ENCODE measurements around the gene HRH3.

The HRH3 gene

DNA sequence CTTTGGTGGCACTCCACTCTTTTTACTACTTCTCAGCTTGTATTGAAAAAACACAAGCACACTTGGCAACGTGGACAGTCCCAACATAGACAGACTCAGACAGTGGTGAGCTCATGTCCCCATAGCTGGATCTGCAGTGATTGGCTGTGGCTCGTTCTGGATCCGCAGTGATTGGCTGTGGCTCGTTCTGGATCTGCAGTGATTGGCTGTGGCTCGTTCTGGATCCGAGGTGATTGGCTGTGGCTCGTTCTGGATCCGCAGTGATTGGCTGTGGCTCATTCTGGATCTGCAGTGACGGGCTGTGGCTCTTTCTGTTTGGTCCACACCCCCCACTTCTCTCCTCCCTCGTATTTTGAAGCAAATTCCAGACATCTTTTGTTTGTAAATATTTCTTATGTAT, 46.3 kb upstream of the HRH3 start:
- Histone ChIP-seq H3K4me1 (ENCODE audit: insufficient read depth, low read length, severe bottlenecking) (no peaks in the 10 kb centered on the region), H3F3A (ENCODE audit: insufficient read depth, low read length) (no peaks in the 10 kb centered on the region), H3K4me3 (ENCODE audit: low read depth, low read length, poor library complexity, severe bottlenecking) (no peak overlapping the region), H3K27me3 (ENCODE audit: insufficient read depth, low read length) (no peaks in the 10 kb centered on the region), H3K36me3 (ENCODE audit: insufficient read depth, low read length) (peaks cover 43% of the 10 kb centered on the region), H3K9me2 (ENCODE audit: low read depth, low read length) (no peaks in the 10 kb centered on the region), H3K9ac (ENCODE audit: low read length) (no peak overlapping the region), H4K20me1 (ENCODE audit: insufficient read depth, low read length) (no peaks in the 10 kb centered on the region), H3K27ac (ENCODE audit: low read depth, low read length, poor library complexity, severe bottlenecking) (no peak overlapping the region), H3K9me3 (ENCODE audit: low read length) (peaks cover 3% of the 10 kb centered on the region; the same call in 1 of the 2 replicates), H2AFZ (ENCODE audit: low read length) (no peak overlapping the region), H3K79me2 (ENCODE audit: insufficient read depth, low read length) (no peaks in the 10 kb centered on the region), H3K4me2 (ENCODE audit: low read length) (no peak overlapping the region)
- no peak for TF ChIP-seq EZH2 (IDR thresholded peaks at IDR 0.05; ENCODE audit: borderline replicate concordance, low read length)
- TF ChIP-seq, protein P1, sequence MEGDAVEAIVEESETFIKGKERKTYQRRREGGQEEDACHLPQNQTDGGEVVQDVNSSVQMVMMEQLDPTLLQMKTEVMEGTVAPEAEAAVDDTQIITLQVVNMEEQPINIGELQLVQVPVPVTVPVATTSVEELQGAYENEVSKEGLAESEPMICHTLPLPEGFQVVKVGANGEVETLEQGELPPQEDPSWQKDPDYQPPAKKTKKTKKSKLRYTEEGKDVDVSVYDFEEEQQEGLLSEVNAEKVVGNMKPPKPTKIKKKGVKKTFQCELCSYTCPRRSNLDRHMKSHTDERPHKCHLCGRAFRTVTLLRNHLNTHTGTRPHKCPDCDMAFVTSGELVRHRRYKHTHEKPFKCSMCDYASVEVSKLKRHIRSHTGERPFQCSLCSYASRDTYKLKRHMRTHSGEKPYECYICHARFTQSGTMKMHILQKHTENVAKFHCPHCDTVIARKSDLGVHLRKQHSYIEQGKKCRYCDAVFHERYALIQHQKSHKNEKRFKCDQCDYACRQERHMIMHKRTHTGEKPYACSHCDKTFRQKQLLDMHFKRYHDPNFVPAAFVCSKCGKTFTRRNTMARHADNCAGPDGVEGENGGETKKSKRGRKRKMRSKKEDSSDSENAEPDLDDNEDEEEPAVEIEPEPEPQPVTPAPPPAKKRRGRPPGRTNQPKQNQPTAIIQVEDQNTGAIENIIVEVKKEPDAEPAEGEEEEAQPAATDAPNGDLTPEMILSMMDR (IDR thresholded peaks at IDR 0.05; ENCODE audit: low read length), result no peak

DNA sequence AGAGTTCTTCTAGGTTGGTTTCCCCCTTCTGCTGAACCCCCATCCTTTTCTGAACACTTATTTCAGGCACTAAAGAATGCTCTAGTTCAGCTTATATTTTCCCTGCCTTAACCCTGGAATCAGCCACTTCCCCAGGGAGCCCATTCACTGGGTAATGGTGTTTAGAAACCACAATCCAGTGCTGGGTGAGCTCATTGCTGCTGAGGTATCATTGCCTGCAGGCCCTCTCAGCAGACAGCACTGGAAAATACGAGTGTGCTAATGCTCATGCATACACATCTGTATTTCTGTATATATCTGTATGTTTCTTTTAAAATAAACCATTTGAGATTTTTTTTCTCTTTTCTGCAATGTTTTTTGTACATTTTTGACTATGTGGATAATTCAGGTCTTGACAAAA, 45.3 kb upstream of the HRH3 start:
- H3F3A ChIP-seq (ENCODE audit: insufficient read depth, low read length), result no peaks in the 10 kb centered on the region
- peaks cover 45% of the 10 kb centered on the region for H3K36me3 ChIP-seq (ENCODE audit: insufficient read depth, low read length)
- no peak overlapping the region for H3K27ac ChIP-seq (ENCODE audit: low read depth, low read length, poor library complexity, severe bottlenecking)
- H3K4me2 ChIP-seq (ENCODE audit: low read length), result no peak overlapping the region
- H2AFZ ChIP-seq (ENCODE audit: low read length), result no peak overlapping the region
- H3K9me3 ChIP-seq (ENCODE audit: low read length), result peaks cover 3% of the 10 kb centered on the region; the same call in 1 of the 2 replicates
- TF ChIP-seq, protein P1 (IDR thresholded peaks at IDR 0.05; ENCODE audit: low read length), result no peak
- no peak for TF ChIP-seq EZH2 (IDR thresholded peaks at IDR 0.05; ENCODE audit: borderline replicate concordance, low read length)
- H3K4me1 ChIP-seq (ENCODE audit: insufficient read depth, low read length, severe bottlenecking), result no peaks in the 10 kb centered on the region
- no peaks in the 10 kb centered on the region for H4K20me1 ChIP-seq (ENCODE audit: insufficient read depth, low read length)
- H3K79me2 ChIP-seq (ENCODE audit: insufficient read depth, low read length), result no peaks in the 10 kb centered on the region
- H3K27me3 ChIP-seq (ENCODE audit: insufficient read depth, low read length), result no peaks in the 10 kb centered on the region
- no peaks in the 10 kb centered on the region for H3K9me2 ChIP-seq (ENCODE audit: low read depth, low read length)
- H3K4me3 ChIP-seq (ENCODE audit: low read depth, low read length, poor library complexity, severe bottlenecking), result no peak overlapping the region
- H3K9ac ChIP-seq (ENCODE audit: low read length), result no peak overlapping the region

DNA sequence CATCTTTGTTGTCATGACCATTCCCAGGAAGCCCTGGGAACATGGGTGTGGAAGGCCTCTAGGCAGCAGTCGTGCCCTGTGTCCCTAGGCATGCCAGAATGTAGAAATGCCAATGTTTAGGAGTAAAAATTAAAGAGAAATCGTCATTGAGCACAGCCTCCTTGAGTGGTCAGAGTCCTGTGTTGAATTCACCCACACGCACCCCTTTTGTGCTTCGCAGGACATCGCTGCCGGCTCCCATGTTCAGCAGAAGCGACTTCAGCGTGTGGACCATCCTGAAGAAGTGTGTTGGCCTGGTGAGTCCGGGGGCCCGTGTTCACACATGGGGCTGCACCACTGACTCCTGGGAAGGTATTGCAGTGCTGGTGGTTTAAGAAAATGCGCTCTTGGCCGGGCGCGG, 43.3 kb upstream of the HRH3 start:
- Histone ChIP-seq H3F3A (ENCODE audit: insufficient read depth, low read length) (no peaks in the 10 kb centered on the region), H2AFZ (ENCODE audit: low read length) (no peak overlapping the region), H3K27ac (ENCODE audit: low read depth, low read length, poor library complexity, severe bottlenecking) (no peak overlapping the region), H3K9ac (ENCODE audit: low read length) (no peak overlapping the region), H3K4me2 (ENCODE audit: low read length) (no peak overlapping the region), H3K79me2 (ENCODE audit: insufficient read depth, low read length) (no peaks in the 10 kb centered on the region), H3K4me1 (ENCODE audit: insufficient read depth, low read length, severe bottlenecking) (no peaks in the 10 kb centered on the region), H3K9me2 (ENCODE audit: low read depth, low read length) (no peaks in the 10 kb centered on the region), H3K9me3 (ENCODE audit: low read length) (peaks cover 3% of the 10 kb centered on the region; the same call in 1 of the 2 replicates), H3K36me3 (ENCODE audit: insufficient read depth, low read length) (peaks cover 48% of the 10 kb centered on the region), H4K20me1 (ENCODE audit: insufficient read depth, low read length) (no peaks in the 10 kb centered on the region), H3K4me3 (ENCODE audit: low read depth, low read length, poor library complexity, severe bottlenecking) (no peak overlapping the region), H3K27me3 (ENCODE audit: insufficient read depth, low read length) (no peaks in the 10 kb centered on the region)
- TF ChIP-seq EZH2 (IDR thresholded peaks at IDR 0.05; ENCODE audit: borderline replicate concordance, low read length), result no peak
- TF ChIP-seq, protein P1 (IDR thresholded peaks at IDR 0.05; ENCODE audit: low read length), result no peak

Measured in OCI-LY1 (cell line).